HEK293 (cell line): Measurements from ENCODE around the gene YTHDC2.
A peak's percentile ranks its signal among the peaks of the same experiment; 100 is the strongest.

ENCODE experiments used
- CTCF ChIA-PET: fragments of 350-600 bp; formaldehyde crosslinking; extraction: SDS; loops from one replicate; lab custom pipeline; 2021; ENCODE audit warnings: antibody characterized with exemption; lab: Yijun Ruan, JAX
- POLR2A ChIA-PET: fragments of 300-600 bp; formaldehyde crosslinking; extraction: SDS; loops from one replicate; lab custom pipeline; 2020; ENCODE audit warnings: antibody characterized with exemption, inconsistent platforms; lab: Yijun Ruan, JAX
- H3K27ac ChIP-seq: fragments of 200-500 bp; sonication (Bioruptor generic); 2 replicates; pipeline ENCODE4 v1.5.1; 2014; ENCODE audit warnings: low read depth, low read length, control low read depth, inconsistent platforms; ENCODE audit errors: extremely low read depth
- H3K36me3 ChIP-seq, 2 experiments: fragments of 200-500 bp in 1 of 2; sonication (Bioruptor generic) in 1 of 2; 1 replicate in 1 of 2; 2 replicates in 1 of 2; pipeline ENCODE4 v1.5.1; 2014 to 2017; ENCODE audit warnings: inconsistent platforms in 2 of 2, low read length in 2 of 2; ENCODE audit not compliant: control insufficient read depth in 2 of 2, insufficient read depth in 1 of 2
- H3K4me1 ChIP-seq: fragments of 200-500 bp; sonication (Bioruptor generic); 2 replicates; pipeline ENCODE4 v1.5.1; 2014; ENCODE audit warnings: mild to moderate bottlenecking, low read length, inconsistent platforms; ENCODE audit not compliant: control insufficient read depth, insufficient read depth
- H3K4me3 ChIP-seq: 2 replicates; pipeline ENCODE4 v1.5.1; 2011; ENCODE audit warnings: low read depth, mild to moderate bottlenecking, control low read depth, low read length, moderate library complexity
- H3K9me3 ChIP-seq: fragments of 200-500 bp; sonication (Bioruptor generic); 2 replicates; pipeline ENCODE4 v1.5.1; 2014; ENCODE audit warnings: low read depth, low read length, inconsistent platforms; ENCODE audit not compliant: control insufficient read depth, insufficient read depth
- EGR2 ChIP-seq: fragments of 450-650 bp; formaldehyde crosslinking; IDR thresholded peaks from 2 replicates; pipeline ENCODE4 v1.5.1; 2016; ENCODE audit warnings: low read depth, missing biosample characterization, missing genetic modification characterization
- KLF7 ChIP-seq: fragments of 450-650 bp; formaldehyde crosslinking; IDR thresholded peaks from 2 replicates; pipeline ENCODE4 v1.5.1; 2016; ENCODE audit warnings: missing biosample characterization, missing genetic modification characterization, borderline replicate concordance
- PATZ1 ChIP-seq: fragments of 450-650 bp; formaldehyde crosslinking; IDR thresholded peaks from 2 replicates; pipeline ENCODE4 v1.5.1; 2016; ENCODE audit warnings: missing biosample characterization, missing genetic modification characterization
- RBAK ChIP-seq: fragments of 450-650 bp; formaldehyde crosslinking; IDR thresholded peaks from 2 replicates; pipeline ENCODE4 v1.5.1; 2016; ENCODE audit warnings: missing biosample characterization, missing genetic modification characterization
- YY1 ChIP-seq: fragments of 450-650 bp; formaldehyde crosslinking; IDR thresholded peaks from 2 replicates; pipeline ENCODE4 v1.5.1; 2018; ENCODE audit warnings: missing biosample characterization, missing genetic modification characterization
- ZBTB6 ChIP-seq: fragments of 450-650 bp; formaldehyde crosslinking; IDR thresholded peaks from 2 replicates; pipeline ENCODE4 v1.5.1; 2017; ENCODE audit warnings: missing biosample characterization, missing genetic modification characterization
- ZNF148 ChIP-seq: fragments of 450-650 bp; formaldehyde crosslinking; IDR thresholded peaks from 2 replicates; pipeline ENCODE4 v1.5.0; 2017; ENCODE audit warnings: missing biosample characterization, missing genetic modification characterization, borderline replicate concordance
- ZNF335 ChIP-seq: fragments of 450-650 bp; formaldehyde crosslinking; conservative IDR thresholded peaks from 2 replicates; pipeline ENCODE4 v1.5.1; 2016; ENCODE audit warnings: missing biosample characterization, missing genetic modification characterization
- ZNF488 ChIP-seq: fragments of 450-650 bp; formaldehyde crosslinking; IDR thresholded peaks from 2 replicates; pipeline ENCODE4 v1.5.1; 2016; ENCODE audit warnings: missing biosample characterization, missing genetic modification characterization
- ZNF530 ChIP-seq: fragments of 450-650 bp; formaldehyde crosslinking; IDR thresholded peaks from 2 replicates; pipeline ENCODE4 v1.5.1; 2016; ENCODE audit warnings: low read depth, missing biosample characterization, missing genetic modification characterization
- ZSCAN16 ChIP-seq: fragments of 450-650 bp; formaldehyde crosslinking; IDR thresholded peaks from 2 replicates; pipeline ENCODE4 v1.5.1; 2016; ENCODE audit warnings: missing biosample characterization, missing genetic modification characterization
- ZSCAN5A ChIP-seq: fragments of 450-650 bp; formaldehyde crosslinking; IDR thresholded peaks from 2 replicates; pipeline ENCODE4 v1.5.1; 2016; ENCODE audit warnings: missing biosample characterization, missing genetic modification characterization

The YTHDC2 gene

GRCh38 chr5:113575074-113575473 is 61.6 kb downstream of the YTHDC2 start:
- no peaks in the 10 kb centered on the region for H3K9me3 ChIP-seq
- TF ChIP-seq ZNF530 (no peak), ZNF335 (tag by site-specific recombination) (no peak)
- H3K4me3 ChIP-seq: no peak overlapping the region
- peaks cover 17 to 38% of the 10 kb centered on the region in 2 experiments for H3K36me3 ChIP-seq
- no peak overlapping the region for H3K27ac ChIP-seq
- CTCF ChIA-PET: no interaction called here
- POLR2A ChIA-PET: no interaction called here
- no peaks in the 10 kb centered on the region for H3K4me1 ChIP-seq

GRCh38 chr5:113578091-113578490 is 64.6 kb downstream of the YTHDC2 start:
- Histone ChIP-seq H3K4me3 (no peak overlapping the region), H3K27ac (no peak overlapping the region), H3K4me1 (no peaks in the 10 kb centered on the region)
- CTCF ChIA-PET: no interaction called here
- TF ChIP-seq PATZ1: no peak
- TF ChIP-seq EGR2 (tag by site-specific recombination): 0 out of 2 replicates have a peak, but pooled peaks have one; percentile 12
- no peak for TF ChIP-seq YY1 (tag by site-specific recombination)
- no peak for TF ChIP-seq ZNF148 (tag by site-specific recombination)
- no peak for TF ChIP-seq ZNF488 (tag by site-specific recombination)
- no peak for TF ChIP-seq ZSCAN5A (tag by site-specific recombination)
- TF ChIP-seq, all 188 proteins: peak for 1
- POLR2A ChIA-PET: no interaction called here
- no peaks in the 10 kb centered on the region for H3K9me3 ChIP-seq
- peaks cover 10 to 31% of the 10 kb centered on the region in 2 experiments for H3K36me3 ChIP-seq

- Histone ChIP-seq H3K27ac (no peak overlapping the region), H3K4me3 (no peak overlapping the region), H3K36me3 (peaks cover 25 to 30% of the 10 kb centered on the region in 2 experiments), H3K4me1 (no peaks in the 10 kb centered on the region), H3K9me3 (no peaks in the 10 kb centered on the region)
- POLR2A ChIA-PET: no interaction called here
- no peak for TF ChIP-seq ZBTB6 (tag by site-specific recombination)
- TF ChIP-seq KLF7 (tag by site-specific recombination): no peak
- no peak for TF ChIP-seq RBAK (tag by site-specific recombination)
- no peak for TF ChIP-seq ZSCAN16 (tag by site-specific recombination)
- CTCF ChIA-PET: interaction anchor here (0.6 to 1.1 kb wide), 3 partner anchors 25 to 88 kb away, joined by 3 to 4 read pairs (median 3); no protein-coding TSS in a partner anchor
These were observed 67.9 kb downstream of the YTHDC2 start for GRCh38 chr5:113581388-113581787.
